Measurements from ENCODE around the gene CAMK1D. TPM values are rescaled to one million over a fixed set of nuclear protein-coding genes. Genes with fewer than 3 reads are reported as not detected.

The CAMK1D gene
- total RNA-seq, 1 donor from 2014 or later, result 7.6 TPM

DNA sequence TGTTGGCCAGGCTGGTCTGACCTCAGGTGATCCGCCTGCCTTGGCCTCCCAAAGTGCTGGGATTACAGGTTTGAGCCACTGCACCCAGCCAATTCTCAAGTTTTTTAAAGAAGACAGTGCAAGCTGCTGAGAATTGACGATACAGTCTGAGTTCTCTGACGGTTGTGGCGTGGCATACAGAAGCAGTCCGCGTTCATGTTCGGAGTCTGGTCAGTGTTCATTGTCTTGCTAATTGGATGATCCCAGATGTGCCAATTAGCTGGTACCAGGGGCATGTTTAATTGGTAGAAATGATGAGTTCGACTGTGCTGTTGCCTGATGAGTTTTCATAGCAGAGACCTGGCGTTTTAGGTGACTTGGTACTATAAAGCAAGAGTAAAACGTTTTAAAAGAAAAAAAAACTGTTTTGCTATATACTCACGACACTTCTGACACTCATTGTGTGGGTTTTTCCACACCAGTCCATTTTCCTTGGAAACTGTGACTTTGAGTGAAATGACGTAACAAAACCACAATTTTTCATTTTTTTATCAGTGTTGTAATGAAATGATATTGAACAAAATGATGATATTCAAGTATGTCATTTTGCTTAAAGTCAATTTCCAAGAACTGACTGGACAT lies 32.3 kb downstream of the CAMK1D start:
- DNase-seq (ENCODE audit: low spot score in 2 of 2, unreplicated experiment in 2 of 2), result no peak
- TF ChIP-seq, protein P1, sequence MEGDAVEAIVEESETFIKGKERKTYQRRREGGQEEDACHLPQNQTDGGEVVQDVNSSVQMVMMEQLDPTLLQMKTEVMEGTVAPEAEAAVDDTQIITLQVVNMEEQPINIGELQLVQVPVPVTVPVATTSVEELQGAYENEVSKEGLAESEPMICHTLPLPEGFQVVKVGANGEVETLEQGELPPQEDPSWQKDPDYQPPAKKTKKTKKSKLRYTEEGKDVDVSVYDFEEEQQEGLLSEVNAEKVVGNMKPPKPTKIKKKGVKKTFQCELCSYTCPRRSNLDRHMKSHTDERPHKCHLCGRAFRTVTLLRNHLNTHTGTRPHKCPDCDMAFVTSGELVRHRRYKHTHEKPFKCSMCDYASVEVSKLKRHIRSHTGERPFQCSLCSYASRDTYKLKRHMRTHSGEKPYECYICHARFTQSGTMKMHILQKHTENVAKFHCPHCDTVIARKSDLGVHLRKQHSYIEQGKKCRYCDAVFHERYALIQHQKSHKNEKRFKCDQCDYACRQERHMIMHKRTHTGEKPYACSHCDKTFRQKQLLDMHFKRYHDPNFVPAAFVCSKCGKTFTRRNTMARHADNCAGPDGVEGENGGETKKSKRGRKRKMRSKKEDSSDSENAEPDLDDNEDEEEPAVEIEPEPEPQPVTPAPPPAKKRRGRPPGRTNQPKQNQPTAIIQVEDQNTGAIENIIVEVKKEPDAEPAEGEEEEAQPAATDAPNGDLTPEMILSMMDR (IDR thresholded peaks at IDR 0.05; ENCODE audit: unreplicated experiment), result no peak
- Mint-ChIP-seq H3K36me3 (no peaks in the 10 kb centered on the region), H3K4me1 (no peaks in the 10 kb centered on the region), H3K4me3 (no peak overlapping the region), H3K27me3 (ENCODE audit: low read depth) (peaks cover 28% of the 10 kb centered on the region), H3K9me3 (peaks cover 15% of the 10 kb centered on the region), H3K27ac (no peak overlapping the region)

DNA sequence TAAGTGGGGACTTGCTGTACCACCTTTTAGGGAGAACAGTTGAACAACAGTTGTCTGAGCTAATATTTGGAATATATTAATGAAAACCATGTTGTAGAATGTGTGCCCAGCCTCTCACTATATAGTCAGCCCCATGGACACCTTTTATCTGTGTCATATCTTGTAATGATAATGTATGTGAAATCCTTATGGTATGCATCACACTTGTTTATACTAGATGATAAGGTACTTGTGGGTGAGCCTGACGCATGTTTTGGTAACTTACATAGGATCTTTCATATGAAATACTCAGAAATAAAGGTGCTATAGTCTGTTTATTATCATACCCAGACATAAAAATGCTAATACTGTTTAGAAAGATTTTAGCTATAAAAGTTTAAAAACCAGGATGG lies 32.8 kb downstream of the CAMK1D start:
- peaks cover 28% of the 10 kb centered on the region for H3K27me3 Mint-ChIP-seq (ENCODE audit: low read depth)
- H3K27ac Mint-ChIP-seq, result no peak overlapping the region
- H3K4me1 Mint-ChIP-seq, result no peaks in the 10 kb centered on the region
- no peak overlapping the region for H3K4me3 Mint-ChIP-seq
- TF ChIP-seq, protein P1 (IDR thresholded peaks at IDR 0.05; ENCODE audit: unreplicated experiment), result no peak
- DNase-seq (ENCODE audit: low spot score in 2 of 2, unreplicated experiment in 2 of 2), result no peak
- H3K36me3 Mint-ChIP-seq, result no peaks in the 10 kb centered on the region
- H3K9me3 Mint-ChIP-seq, result peaks cover 15% of the 10 kb centered on the region

DNA sequence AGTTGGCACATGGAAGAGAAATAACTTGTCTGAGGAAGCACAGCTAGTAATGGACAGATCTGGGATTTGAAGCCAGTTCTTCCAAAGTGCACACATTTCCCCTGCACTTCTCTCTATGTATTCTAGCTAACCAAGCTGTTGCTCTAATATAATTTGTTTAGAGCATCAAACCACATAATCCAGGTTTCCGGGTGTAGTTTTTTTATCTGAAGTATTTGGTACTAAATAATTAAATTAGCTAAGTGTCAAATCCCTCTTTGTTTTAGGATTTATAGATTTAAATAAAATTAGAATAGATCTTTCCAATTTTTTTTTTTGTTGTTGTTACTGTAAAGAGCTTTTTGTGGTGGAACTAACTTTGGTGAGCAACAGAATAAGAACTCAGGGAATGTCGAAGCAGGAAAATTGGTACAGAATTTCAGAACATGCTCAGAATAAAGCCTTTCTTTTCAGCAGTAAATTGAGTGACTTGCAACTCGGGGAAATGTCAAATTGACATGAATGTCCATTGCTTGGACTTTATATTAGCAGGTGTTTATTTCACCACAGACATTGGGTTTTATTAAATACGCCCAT lies 33.7 kb downstream of the CAMK1D start:
- H3K4me1 Mint-ChIP-seq, result no peaks in the 10 kb centered on the region
- no peaks in the 10 kb centered on the region for H3K36me3 Mint-ChIP-seq
- DNase-seq (ENCODE audit: low spot score in 2 of 2, unreplicated experiment in 2 of 2), result no peak
- TF ChIP-seq, protein P1 (IDR thresholded peaks at IDR 0.05; ENCODE audit: unreplicated experiment), result no peak
- no peak overlapping the region for H3K27ac Mint-ChIP-seq
- peaks cover 15% of the 10 kb centered on the region for H3K9me3 Mint-ChIP-seq
- H3K27me3 Mint-ChIP-seq (ENCODE audit: low read depth), result peaks cover 31% of the 10 kb centered on the region
- H3K4me3 Mint-ChIP-seq, result no peak overlapping the region

DNA sequence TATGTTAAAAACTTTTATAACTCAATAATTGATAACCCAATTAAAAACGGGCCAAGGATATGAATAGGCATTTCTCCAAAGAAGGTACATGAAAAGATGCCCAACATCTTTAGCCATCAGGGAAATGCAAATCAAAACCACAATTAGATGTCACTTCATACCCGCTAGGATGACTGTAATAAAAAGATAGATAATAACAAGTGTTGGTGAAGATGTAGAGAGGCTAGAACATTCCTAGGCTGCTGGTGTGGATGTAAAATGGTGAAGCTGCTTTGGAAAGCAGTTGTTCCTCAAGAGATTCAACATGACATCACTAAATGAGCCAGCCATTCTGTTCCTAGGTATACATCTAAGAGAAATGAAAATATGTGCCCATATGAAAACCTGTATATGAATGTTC lies 35.6 kb downstream of the CAMK1D start:
- Mint-ChIP-seq H3K27me3 (ENCODE audit: low read depth) (peaks cover 49% of the 10 kb centered on the region), H3K36me3 (no peaks in the 10 kb centered on the region), H3K27ac (no peak overlapping the region), H3K4me3 (no peak overlapping the region), H3K9me3 (peaks cover 15% of the 10 kb centered on the region), H3K4me1 (no peaks in the 10 kb centered on the region)
- DNase-seq (ENCODE audit: low spot score in 2 of 2, unreplicated experiment in 2 of 2), result no peak
- TF ChIP-seq, protein P1 (IDR thresholded peaks at IDR 0.05; ENCODE audit: unreplicated experiment), result no peak

DNA sequence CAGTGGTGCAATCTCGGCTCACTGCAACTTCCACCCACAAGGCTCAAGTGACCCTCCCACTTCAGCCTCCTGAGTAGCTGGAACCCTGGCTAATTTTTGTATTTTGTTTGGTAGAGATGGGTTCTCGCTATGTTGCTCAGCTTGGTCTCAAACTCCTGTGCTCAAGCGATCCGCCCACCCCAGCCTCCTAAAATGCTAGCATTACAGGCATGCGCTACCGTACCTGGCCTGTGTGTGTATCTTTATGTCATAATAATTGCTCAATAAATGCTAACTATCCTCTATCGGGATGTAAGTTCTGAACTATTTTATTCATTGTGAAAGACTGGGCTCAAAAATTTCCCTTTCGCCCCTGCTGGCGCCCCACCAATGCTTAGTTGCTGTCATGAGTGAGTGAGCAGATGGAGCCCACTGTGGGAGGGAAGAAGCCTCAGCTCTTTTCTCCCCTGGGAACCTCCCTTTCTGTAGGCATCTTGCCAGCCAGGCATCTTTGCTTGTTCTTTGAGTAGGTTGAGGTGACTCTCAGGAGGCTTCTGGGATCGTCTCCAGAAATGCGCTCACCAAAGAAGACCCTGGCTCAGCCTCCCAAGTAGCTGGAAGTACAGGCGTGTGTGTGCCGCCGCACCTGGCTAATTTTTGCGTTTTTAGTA lies 38.3 kb downstream of the CAMK1D start:
- Mint-ChIP-seq H3K4me1 (peaks cover 7% of the 10 kb centered on the region), H3K27me3 (ENCODE audit: low read depth) (peaks cover 53% of the 10 kb centered on the region), H3K36me3 (no peaks in the 10 kb centered on the region), H3K9me3 (peaks cover 15% of the 10 kb centered on the region), H3K4me3 (no peak overlapping the region), H3K27ac (no peak overlapping the region)
- no peak for DNase-seq (ENCODE audit: low spot score in 2 of 2, unreplicated experiment in 2 of 2)
- TF ChIP-seq, protein P1 (IDR thresholded peaks at IDR 0.05; ENCODE audit: unreplicated experiment), result no peak

Measured in mesothelial cell of epicardium (in vitro differentiated cells).